Activated naive CD4-positive, alpha-beta T cell treated with Interleukin-2 at 50 U/mL for 16 hours (primary cell): ENCODE data around the gene CD37.
A peak's percentile ranks its signal among the peaks of the same experiment; 100 is the strongest.
"Not testable (repeated sequence)": the region's sequence is repeated elsewhere in the genome, so short reads cannot be mapped to it uniquely, and the experiment has no call there.

Experiments used
- DNase-seq: peaks from one replicate; pipeline ENCODE4 v3.0.0-alpha.2; 2020

Gene CD37

DNA sequence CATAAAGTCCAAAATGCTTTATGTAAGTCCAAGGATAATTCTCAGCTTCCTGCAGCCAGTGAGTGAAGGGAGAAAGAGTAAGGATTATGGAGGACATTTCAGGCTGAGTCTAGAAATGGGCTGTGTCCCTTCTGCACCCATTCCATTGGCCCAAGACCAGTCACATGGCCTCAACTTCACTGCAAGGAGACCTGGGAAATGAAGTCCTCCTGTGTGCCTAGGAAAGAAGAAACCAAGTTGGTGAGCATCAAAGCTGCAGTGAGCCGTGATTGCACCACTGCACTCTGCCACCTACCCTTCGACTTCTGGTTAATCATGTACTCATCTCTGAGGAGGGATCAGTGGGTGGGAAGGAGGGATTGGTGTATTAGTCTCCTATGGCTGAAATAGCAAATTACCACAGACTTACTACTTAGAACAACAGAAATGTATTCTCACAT lies 3.6 kb upstream of the CD37 start:
- peak; percentile 64 for DNase-seq

DNA sequence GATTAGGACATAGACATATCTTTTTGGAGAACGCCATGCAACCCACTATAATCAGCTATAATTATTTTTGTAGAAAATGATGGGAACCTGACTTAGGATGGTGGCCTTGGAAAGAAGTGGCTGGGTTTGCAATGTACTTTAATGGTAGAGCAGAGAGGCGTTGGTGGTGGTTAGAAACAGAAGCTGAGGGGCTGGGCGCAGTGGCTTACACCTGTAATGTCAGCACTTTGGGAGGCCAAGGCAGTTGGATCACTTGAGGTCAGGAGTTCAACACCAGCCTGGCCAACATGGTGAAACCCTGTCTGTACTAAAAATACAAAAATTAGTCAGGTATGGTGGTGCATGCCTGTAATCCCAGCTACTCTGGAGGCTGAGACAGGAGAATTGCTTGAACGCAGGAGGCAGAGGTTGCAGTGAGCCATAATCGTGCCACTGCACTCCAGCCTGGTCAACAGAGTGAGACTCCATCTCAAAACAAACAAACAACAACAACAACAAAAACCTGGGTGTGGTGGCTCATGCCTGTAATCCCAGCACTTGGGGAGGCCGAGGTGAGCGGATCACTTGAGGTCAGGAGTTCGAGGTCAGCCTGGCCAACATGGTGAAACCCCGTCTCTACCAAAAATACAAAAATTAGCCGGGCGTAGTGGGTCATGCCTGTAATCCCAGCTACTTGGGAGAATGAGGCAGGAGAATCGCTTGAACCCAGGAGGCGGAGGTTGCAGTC lies 2.4 kb upstream of the CD37 start:
- DNase-seq, result not testable (repeated sequence)

DNA sequence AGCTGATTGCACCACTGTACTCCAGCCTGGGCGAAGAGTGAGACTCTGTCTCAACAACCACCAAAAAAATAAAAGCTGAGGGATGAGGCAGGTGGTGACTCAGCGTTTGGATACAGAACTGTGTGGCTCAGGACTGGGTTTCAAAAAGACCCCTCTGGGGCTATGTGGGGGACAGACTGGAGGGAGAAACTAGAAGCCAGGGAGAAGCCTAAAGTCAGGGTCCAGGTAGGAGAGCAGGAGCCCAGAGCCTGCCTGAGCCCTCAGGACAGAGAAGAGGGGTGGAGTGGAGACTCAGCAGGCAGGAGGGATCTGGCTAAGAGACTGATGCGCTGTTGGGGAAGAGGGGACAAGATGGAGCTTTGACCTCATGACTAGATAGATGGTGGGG lies 1.8 kb upstream of the CD37 start:
- DNase-seq, result no peak

DNA sequence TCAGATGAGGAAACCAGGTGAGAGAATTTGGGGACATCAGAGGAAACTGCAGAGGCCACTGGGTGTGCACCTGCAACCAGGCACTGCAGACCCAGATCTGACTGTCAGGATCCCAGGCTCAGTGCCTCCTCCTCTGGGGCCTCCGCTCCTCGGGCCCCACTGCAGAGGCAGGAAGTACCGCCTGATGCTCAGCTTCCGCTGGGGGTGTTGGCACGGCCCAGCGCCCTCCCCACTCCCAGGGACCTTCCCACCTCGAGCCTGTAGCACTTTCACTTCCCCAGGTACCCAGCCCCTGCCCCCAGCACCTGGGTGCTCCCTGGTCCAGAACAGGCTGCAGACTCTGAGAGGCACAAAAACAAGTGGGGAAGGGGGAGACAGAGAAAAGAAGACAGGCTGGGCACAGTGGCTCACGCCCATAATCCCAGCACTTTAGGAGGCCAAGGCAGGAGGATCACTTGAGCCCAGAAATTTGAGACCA lies 1.4 kb upstream of the CD37 start:
- peak; percentile 64 for DNase-seq

DNA sequence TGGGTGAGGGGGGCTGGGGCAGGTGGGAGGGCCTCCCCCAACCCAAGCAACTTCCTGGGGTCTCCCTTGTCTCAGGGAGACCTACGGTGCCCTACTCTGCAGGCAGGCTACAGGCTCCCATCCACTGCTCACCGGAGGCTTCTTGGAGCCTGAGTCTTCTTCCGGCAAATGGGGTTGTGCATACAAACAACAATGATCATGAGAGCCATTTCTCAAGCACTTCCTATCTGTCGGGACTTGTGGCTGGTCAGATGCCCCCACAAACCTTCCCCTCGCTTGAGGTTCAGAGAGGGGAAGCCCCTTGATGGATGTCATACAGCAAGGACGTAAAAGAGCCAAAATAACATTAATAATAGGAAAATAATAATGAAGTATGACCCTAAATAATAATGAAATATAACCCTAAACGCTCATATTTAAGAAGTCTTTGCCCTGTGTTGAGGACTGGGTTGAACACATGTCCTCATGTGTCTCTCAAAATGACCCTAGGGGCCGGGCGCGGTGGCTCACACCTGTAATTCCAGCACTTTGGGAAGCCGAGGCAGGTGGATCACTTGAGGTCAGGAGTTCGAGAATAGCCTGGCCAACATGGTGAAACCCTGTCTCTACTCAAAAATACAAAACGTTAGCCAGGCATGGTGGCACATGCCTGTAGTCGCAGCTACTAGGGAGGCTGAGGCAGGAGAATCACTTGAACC lies 727 bp downstream of the CD37 start:
- peak; percentile 26 for DNase-seq

DNA sequence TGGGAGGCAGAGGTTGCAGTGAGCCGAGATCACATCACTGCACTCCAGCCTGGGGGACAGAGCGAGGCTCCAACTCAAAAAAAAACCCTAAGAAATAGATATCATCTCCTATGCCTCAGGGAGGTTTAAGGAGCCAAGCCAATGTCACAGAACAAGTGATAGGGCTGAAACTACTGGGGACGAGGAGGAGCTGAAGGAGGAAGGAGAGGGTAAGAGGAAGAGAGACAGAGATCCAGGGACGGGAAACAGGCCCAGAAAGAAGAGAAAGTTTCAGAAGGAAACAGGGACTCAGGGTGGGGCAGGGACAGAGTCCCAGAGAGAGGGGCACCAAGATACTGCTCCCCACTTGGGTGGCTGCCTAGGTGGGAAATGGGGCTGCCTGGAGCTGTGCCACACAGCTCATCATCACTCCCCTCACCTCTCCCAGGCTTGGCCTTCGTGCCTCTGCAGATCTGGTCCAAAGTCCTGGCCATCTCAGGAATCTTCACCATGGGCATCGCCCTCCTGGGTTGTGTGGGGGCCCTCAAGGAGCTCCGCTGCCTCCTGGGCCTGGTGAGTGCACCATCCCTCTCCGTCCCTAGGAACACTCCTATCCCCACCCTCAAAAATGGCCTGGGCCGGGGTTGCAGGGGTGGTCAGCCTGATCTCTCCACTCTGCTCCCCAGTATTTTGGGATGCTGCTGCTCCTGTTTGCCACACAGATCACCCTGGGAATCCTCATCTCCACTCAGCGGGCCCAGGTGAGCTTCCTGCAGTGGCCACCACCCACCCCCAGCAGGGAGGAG lies 1.5 kb downstream of the CD37 start:
- DNase-seq, result no peak

DNA sequence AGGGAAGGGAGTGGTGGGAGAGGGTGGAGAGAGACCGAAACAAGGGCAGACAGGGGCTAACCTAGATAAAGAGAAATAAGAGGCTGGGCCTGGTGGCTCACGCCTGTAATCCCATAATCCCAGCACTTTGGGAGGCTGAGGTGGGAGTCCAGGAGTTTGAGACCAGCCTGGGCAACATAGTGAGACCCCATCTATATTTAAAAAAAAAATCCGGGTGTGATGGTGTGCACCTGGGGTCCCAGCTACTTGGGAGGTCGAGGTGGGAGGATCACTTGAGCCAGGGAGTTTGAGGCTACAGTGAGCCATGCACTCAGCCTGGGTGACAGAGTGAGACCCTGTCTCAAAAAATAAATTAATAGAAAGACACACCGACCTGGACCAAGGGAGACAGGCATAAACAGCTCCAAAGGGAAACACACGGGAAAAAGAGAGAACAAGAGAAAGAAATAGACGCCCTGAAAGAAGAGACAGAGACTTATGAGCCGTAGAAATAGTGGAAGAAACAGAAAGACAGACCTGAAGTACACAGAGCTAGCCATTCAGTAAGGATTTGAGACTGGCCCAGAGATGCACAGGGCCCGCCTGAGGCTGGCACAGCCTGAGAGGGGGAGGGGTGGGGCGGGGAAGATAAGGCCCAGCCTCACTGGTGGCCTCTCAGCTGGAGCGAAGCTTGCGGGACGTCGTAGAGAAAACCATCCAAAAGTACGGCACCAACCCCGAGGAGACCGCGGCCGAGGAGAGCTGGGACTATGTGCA lies 2.2 kb downstream of the CD37 start:
- no peak for DNase-seq

DNA sequence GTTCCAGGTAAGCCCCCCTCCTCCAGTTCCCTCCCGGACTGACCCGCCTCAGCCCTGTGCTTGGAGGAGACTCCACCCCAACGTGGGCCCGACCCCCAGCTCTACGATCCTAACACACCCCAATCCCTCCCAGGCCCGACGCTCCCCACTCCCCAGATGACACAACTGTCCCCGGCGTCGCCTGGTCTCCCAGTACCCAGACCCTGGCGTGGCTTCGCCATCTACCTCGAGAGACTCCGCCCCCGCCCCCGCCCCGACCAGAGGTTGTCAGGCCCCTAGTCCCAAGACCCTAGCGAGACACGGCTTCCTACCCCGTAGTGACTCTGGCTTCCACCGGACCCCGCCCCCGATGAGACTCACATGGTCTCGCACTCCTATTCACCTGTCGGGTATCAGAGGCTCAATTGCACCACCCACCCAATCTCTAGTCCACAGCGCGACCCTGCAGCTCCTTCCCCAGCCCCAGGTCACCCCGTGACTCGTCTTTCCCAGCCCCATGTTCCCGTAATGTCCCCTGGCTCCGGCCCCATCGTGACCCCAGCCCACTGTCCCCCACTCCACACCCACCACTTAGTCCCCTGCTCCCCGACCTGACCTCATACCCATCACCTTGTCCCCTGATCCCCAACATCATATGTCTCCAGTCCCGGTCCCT lies 2.9 kb downstream of the CD37 start:
- no peak for DNase-seq

DNA sequence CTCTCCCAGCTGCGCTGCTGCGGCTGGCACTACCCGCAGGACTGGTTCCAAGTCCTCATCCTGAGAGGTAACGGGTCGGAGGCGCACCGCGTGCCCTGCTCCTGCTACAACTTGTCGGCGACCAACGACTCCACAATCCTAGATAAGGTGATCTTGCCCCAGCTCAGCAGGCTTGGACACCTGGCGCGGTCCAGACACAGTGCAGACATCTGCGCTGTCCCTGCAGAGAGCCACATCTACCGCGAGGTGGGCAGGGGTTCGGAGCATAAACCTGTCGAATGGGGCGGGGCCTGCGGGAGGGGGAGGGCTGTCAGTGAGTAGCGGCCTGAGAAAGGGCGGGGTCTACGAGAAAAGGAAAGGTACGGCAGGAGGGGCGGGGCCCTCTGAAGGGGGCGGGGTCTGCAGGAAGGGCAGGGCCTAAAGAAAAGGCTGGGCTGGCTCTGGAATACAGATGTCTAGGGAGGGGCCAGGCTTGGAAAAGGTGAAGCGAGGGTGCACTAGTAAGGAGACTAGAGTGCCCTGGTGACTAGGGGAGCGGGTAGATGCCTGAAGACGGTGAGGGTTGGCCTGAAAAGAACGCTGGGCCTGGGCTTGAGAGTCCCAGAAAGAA lies 3.6 kb downstream of the CD37 start:
- DNase-seq, result no peak

DNA sequence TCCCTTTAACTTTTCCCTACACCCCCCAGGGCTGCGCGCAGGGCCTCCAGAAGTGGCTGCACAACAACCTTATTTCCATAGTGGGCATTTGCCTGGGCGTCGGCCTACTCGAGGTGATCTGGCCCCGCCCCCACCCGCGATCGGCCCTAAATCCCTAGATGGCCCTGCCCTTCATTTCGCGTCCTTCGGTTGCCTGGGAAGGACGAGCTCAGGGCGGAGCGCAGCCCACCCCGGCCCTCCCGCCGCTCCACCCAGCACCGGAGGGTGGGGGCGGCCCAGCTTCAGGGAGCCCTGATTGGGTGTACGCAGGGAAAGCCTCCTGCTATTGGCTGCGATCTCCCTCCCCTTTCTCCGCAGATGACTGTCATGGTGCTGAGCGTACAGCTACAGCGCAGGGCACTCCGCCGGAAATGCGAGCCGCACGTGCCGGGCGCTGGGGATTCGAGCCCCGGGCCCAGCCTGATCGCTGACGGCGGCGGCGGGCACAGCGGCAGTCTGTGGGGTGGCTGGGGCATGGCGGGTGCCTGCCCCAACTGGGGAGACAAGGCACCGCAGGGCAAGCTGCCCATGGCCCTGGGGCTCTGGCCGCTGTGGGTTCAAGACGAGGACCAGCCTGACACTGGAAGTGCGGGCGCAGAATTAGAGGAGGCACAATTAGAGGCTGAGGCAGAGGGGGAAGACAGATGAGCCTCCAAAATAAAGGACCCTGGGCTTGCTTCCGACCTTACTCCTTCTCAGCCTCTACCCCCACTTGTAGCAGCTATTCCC lies 4.3 kb downstream of the CD37 start:
- no peak for DNase-seq

DNA sequence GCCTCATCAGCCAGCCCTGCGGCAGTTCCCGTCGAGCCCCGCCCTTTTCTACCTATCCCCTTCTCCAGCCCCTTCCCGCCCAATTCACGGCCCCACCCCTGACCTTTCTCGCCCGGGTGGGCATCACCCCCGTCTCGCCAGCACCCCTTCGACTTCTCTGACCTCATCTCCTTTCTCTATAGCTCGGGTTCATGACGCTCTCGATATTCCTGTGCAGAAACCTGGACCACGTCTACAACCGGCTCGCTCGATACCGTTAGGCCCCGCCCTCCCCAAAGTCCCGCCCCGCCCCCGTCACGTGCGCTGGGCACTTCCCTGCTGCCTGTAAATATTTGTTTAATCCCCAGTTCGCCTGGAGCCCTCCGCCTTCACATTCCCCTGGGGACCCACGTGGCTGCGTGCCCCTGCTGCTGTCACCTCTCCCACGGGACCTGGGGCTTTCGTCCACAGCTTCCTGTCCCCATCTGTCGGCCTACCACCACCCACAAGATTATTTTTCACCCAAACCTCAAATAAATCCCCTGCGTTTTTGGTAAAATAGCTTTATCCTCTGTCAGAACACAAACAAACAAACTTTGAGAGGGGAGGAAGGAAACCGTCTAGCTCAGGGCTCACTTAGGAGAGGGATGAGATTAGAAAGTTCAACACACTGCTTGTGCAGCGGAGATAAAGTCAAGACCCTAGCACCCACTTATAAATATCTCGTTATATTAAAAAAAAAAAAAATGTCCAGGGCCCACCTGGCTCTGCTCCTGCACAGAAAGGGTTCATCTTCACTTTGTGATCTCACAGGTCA lies 5.1 kb downstream of the CD37 start:
- no peak for DNase-seq

DNA sequence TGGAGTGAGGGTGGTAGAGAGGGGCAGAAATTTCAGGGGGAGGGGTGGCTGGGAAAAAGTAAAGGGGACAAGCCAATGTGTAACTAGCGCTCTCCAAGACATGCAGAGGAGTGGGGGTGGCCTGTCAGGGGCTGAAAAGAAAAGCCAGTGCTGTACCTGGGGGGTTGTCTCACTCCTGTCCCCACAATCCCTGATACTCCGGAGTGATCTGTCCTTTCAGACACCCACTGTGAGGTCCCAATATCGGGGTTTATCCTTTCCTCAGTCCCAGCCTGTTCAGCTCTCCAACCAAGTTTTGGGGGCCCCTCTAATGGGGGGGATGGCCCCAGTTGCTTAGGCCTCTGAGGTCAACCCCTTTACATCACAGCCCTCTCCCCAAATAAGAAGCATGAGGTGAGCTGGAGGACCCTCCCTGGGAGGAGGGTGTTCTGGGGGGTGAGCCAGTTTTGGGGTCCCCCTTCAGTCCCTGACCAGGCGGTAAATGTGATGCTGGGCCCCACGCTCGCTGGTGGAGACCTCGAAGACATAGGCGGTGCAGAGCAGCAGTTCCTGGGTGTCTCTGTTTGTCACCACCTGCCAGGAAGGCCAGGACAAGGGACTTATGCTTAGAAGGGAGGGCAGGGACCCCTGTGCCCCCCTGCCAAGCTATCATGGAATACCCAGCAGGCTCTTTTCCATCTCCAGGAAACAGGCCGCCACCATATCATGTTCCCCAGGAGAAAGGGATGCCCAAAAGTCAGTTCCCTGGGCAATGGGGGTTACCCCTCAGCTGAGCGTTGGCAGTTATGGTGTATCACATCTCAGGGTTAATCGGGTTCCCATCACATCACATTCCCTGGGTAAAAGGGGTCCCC lies 5.9 kb downstream of the CD37 start:
- DNase-seq, result no peak

DNA sequence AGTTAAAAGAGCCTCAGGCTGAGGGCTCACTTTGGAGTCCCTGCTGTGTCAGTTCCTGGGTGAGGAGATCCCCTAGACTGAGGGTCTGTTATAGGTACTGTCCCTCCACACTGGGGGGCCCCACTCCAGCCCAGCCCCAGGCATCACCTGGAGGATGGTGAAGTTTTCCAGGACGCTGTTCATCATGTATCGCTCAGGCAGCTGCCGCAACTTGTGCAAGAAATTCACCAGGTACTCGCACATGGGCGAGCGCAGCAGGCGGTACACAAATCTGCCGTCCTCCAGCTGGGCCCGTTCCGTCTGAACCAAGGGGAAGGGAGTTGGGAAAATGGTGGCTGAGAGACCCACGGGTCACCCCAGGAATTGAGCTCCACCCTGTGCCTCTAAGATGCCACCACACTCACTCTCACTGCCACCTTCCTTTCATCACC lies 7.1 kb downstream of the CD37 start:
- DNase-seq, result no peak

DNA sequence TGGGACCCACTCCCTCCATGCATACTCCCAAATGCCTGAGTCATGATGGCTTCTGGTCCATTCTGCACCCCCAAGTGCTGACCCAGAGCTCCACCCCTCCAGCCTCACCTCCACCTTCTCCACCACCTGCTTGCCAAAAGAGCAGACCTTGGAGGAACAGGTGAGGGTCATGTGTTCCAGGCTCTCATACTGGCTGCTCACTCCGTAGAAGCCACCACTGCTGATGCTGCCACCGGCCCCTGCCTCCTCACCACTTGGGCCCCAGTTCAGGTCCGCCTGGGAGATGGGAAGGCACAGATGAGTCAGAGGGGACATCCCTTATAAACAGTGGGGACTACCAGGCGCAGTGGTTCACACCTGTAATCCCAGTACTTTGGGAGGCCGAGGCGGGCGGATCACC lies 7.9 kb downstream of the CD37 start:
- DNase-seq, result no peak

DNA sequence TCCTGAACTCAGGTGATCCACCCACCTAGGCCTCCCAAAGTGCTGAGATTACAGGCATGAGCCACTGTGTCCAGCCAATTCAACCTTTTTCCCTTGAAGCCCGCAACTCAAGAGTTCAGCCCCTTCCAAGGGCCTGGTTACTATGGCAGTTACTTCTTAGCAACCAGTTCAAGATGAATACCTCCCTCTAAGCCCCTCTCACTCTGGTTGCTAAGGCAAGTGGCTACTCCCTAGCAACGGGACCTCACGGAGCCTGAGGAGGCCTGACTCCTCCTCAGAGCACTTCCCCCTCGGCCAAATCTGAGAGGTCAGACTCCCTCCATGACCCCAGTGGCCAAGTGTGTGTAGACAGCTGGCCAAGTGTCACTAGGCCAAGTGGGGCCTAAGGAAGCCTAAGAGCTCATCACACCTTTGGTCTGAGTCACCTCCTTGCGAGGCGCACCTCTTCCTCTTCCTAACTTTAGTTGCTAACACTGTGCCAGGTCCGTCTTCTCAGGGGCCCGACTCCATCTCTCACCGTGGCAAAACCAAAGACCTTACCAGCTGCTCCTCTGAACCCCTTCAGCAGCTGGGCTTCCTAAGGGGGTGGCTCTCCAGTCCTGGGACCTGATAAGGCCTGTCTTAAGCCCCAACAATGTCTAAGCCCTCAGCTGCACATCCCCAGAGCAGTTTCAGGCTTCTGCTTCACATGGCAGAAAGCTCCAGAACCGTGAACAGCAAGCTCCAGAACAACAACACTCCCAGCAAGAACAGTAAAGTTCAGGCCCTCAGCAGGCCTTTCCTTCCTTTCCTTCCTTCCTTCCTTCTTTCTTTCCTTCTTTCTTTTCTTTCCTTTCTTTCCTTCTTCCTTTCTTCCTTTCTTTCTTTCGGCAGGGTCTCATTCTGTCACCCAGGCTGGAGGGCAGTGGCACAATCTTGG lies 9.6 kb downstream of the CD37 start:
- DNase-seq, result no peak

DNA sequence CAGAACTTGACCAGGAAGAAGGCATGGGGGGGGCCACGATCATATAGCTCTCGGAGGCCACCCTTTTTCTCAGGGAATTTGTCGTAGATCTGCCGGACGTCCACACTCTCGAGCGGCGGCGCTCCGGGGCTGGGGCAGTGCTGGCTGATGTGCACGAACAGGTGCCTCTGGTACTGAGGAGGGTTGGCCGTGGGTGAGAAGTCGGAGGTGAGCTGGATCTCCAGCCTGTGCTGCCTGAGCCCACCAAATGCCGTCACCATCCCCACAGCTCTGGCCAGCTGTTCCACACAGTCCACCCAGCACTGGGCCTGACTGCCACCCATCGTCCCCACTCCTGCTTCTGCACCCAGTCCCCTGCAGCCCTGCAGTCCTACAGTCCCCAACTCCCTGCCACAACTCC lies 12.0 kb downstream of the CD37 start:
- no peak for DNase-seq

DNA sequence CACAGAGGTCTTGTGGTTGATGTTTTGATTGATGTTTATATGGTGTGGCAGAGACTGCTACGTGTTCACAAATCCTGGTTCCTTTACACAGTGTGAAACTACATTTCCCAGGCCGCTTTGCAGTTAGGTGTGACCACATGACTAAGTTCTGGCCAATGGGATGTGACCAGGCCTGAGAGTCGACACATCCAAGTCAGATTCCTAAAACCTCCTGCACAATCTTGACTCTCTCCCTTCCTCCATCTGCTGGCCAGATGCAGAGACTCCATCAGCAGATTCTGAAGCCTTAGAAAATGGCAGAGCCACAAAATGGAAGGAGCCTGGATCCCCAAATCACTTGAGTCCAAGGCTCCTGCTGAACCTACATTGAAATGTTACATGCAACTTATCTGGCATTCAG lies 12.6 kb downstream of the CD37 start:
- no peak for DNase-seq
